ENCODE results near the gene NME7. TPM values are rescaled to one million over a fixed set of nuclear protein-coding genes. Genes with fewer than 3 reads are reported as not detected.

The NME7 gene
- total RNA-seq, 1 experiment from 2014 or later: 13.2 TPM

GRCh38 chr1:169107603-169108208 is 259.9 kb downstream of the NME7 start:
- Histone ChIP-seq H3K4ac (ENCODE audit: low read depth, low read length) (no peak overlapping the region), H2AK5ac (ENCODE audit: insufficient read length, low read length) (no peak overlapping the region), H3K4me1 (ENCODE audit: insufficient read depth, low read length) (peaks cover 21% of the 10 kb centered on the region; the same call in 1 of the 2 replicates), H3K79me1 (ENCODE audit: insufficient read depth, low read depth, low read length, poor library complexity, severe bottlenecking) (no peaks in the 10 kb centered on the region), H3K23me2 (ENCODE audit: insufficient read length, low read depth, low read length, poor library complexity, severe bottlenecking) (peaks cover 11% of the 10 kb centered on the region), H2BK5ac (ENCODE audit: insufficient read length, low read length) (no peak overlapping the region), H3K18ac (ENCODE audit: insufficient read length, low read depth, low read length) (no peak overlapping the region), H2BK15ac (ENCODE audit: low read depth, low read length) (no peak overlapping the region), H4K5ac (ENCODE audit: insufficient read length, low read depth, low read length) (no peak overlapping the region), H2AFZ (ENCODE audit: low read length) (no peak overlapping the region), H3K27me3 (ENCODE audit: insufficient read depth, low read length) (no peaks in the 10 kb centered on the region), H4K8ac (replicated peaks; ENCODE audit: insufficient read length, low read depth, low read length) (no peak overlapping the region), H2BK12ac (ENCODE audit: insufficient read length, low read depth, low read length) (no peak overlapping the region), H3K14ac (ENCODE audit: insufficient read depth, low read length) (peak overlapping the region; percentile 25; the same call in 1 of the 2 replicates), H3K56ac (ENCODE audit: insufficient read length, low read depth, low read length) (no peak overlapping the region), H2BK120ac (ENCODE audit: low read depth, low read length, poor library complexity, severe bottlenecking) (no peak overlapping the region), H3T11ph (ENCODE audit: low read length) (no peak overlapping the region), H3K9me3 (ENCODE audit: control insufficient read depth, low read depth, low read length) (no peaks in the 10 kb centered on the region), H3K9ac (ENCODE audit: extremely low read depth, insufficient read length, low read length) (peak overlapping the region; percentile 92), H2BK20ac (ENCODE audit: low read depth, low read length, poor library complexity, severe bottlenecking) (no peak overlapping the region), H3K23ac (ENCODE audit: insufficient read length, low read depth, low read length) (no peak overlapping the region), H4K91ac (ENCODE audit: insufficient read length, low read depth, low read length) (no peak overlapping the region), H3K79me2 (ENCODE audit: insufficient read depth, low read length) (peaks cover 29% of the 10 kb centered on the region; the same call in 1 of the 2 replicates), H4K20me1 (ENCODE audit: control insufficient read depth, insufficient read depth, insufficient read length) (no peaks in the 10 kb centered on the region), H3K4me2 (ENCODE audit: insufficient read depth, insufficient read length, low read length) (peak overlapping the region; percentile 98), H3K27ac (ENCODE audit: insufficient read length, low read depth, low read length) (no peak overlapping the region)
- Mint-ChIP-seq H3K9me3 (no peaks in the 10 kb centered on the region; a peak in 1 of 5 replicates), H3K36me3 (ENCODE audit: insufficient read depth in 1 of 3, low read depth in 3 of 3) (peaks cover 13 to 22% (median 18%) of the 10 kb centered on the region in 3 experiments), H3K4me3 (peak overlapping the region; percentile 80 to 93), H3K4me1 (peaks cover 51 to 55% of the 10 kb centered on the region in 2 experiments), H3K27ac (peak overlapping the region in 2 of 3 experiments; percentile 77 to 79; a peak in 3 of 7 replicates), H3K27me3 (ENCODE audit: low read depth) (no peaks in the 10 kb centered on the region; the same call in none of the 2 replicates)
- TF ChIP-seq, protein P1, sequence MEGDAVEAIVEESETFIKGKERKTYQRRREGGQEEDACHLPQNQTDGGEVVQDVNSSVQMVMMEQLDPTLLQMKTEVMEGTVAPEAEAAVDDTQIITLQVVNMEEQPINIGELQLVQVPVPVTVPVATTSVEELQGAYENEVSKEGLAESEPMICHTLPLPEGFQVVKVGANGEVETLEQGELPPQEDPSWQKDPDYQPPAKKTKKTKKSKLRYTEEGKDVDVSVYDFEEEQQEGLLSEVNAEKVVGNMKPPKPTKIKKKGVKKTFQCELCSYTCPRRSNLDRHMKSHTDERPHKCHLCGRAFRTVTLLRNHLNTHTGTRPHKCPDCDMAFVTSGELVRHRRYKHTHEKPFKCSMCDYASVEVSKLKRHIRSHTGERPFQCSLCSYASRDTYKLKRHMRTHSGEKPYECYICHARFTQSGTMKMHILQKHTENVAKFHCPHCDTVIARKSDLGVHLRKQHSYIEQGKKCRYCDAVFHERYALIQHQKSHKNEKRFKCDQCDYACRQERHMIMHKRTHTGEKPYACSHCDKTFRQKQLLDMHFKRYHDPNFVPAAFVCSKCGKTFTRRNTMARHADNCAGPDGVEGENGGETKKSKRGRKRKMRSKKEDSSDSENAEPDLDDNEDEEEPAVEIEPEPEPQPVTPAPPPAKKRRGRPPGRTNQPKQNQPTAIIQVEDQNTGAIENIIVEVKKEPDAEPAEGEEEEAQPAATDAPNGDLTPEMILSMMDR (conservative IDR thresholded peaks at IDR 0.05): no peak
- DNase-seq: no peak
- no CpG with 5 or more reads among the region's 9 CpGs for WGBS (ENCODE audit: extremely low coverage, insufficient read length, low lambda C conversion rate)

Data from H9 (cell line).